Liver (tissue), 9 donors: ENCODE measurements around the gene SMPD1. TPM values are rescaled to one million over a fixed set of nuclear protein-coding genes. Genes with fewer than 3 reads are reported as not detected.
A peak's percentile ranks its signal among the peaks of the same experiment; 100 is the strongest.

Source experiments
- DNase-seq: peaks from one replicate; pipeline ENCODE4 v3.0.0-alpha.2; 2017; ENCODE audit warnings: low spot score
- H3K27ac ChIP-seq, 2 donors: one replicate each; pipeline ENCODE4 v1.7.0; 2013; ENCODE audit warnings: inconsistent platforms in 2 of 2, low read length in 2 of 2, control low read depth in 1 of 2, low read depth in 1 of 2, mild to moderate bottlenecking in 1 of 2
- H3K27me3 ChIP-seq, 4 donors: one replicate each; pipeline versions ENCODE4 v1.6.1 to v1.7.0; 2013; ENCODE audit warnings: low read length in 3 of 4, inconsistent platforms in 1 of 4, mild to moderate bottlenecking in 1 of 4, moderate library complexity in 1 of 4; ENCODE audit not compliant: control insufficient read depth in 4 of 4, insufficient read depth in 4 of 4
- H3K36me3 ChIP-seq, 4 donors: one replicate each; pipeline versions ENCODE4 v1.6.1 to v1.7.0; 2013; ENCODE audit warnings: low read length in 3 of 4, mild to moderate bottlenecking in 3 of 4, low read depth in 1 of 4, moderate library complexity in 1 of 4; ENCODE audit not compliant: control insufficient read depth in 4 of 4, insufficient read depth in 3 of 4
- H3K4me1 ChIP-seq, 4 donors: one replicate each; pipeline versions ENCODE4 v1.6.1 to v1.7.0; 2013; ENCODE audit warnings: low read length in 3 of 4, mild to moderate bottlenecking in 3 of 4, moderate library complexity in 1 of 4; ENCODE audit not compliant: control insufficient read depth in 4 of 4, insufficient read depth in 4 of 4
- H3K4me3 ChIP-seq, 3 donors: one replicate each; pipeline versions ENCODE4 v1.6.1 to v1.7.0; 2013; ENCODE audit warnings: low read length in 3 of 3, control low read depth in 1 of 3, low read depth in 1 of 3, mild to moderate bottlenecking in 1 of 3
- H3K9ac ChIP-seq, 2 donors: one replicate each; pipeline ENCODE4 v1.7.0; 2013; ENCODE audit warnings: low read length in 2 of 2, mild to moderate bottlenecking in 2 of 2, moderate library complexity in 2 of 2, control low read depth in 1 of 2, low read depth in 1 of 2
- H3K9me3 ChIP-seq, 4 donors: one replicate each; pipeline versions ENCODE4 v1.6.1 to v1.7.0; 2013; ENCODE audit warnings: low read length in 3 of 4; ENCODE audit not compliant: control insufficient read depth in 4 of 4
- EGR1 ChIP-seq, 2 donors: IDR thresholded peaks; 2 replicates each; pipeline ENCODE4 v1.6.1; 2016 to 2018; ENCODE audit warnings: antibody characterized with exemption in 2 of 2, low read depth in 2 of 2
- FOXA1 ChIP-seq: IDR thresholded peaks from 2 replicates; pipeline ENCODE4 v1.6.1; 2016; ENCODE audit warnings: antibody characterized with exemption
- FOXA2 ChIP-seq: IDR thresholded peaks from 2 replicates; pipeline ENCODE4 v1.6.1; 2016; ENCODE audit warnings: antibody characterized with exemption
- GABPA ChIP-seq, 2 donors: IDR thresholded peaks in 1 of 2; conservative IDR thresholded peaks in 1 of 2; 2 replicates each; pipeline ENCODE4 v1.6.1; 2016; ENCODE audit warnings: antibody characterized with exemption in 2 of 2, mild to moderate bottlenecking in 1 of 2, moderate library complexity in 1 of 2
- HNF4A ChIP-seq, 2 donors: conservative IDR thresholded peaks; 2 replicates each; pipeline ENCODE4 v1.6.1; 2016; ENCODE audit warnings: antibody characterized with exemption in 2 of 2, mild to moderate bottlenecking in 2 of 2
- HNF4G ChIP-seq: IDR thresholded peaks from 2 replicates; pipeline ENCODE4 v1.6.1; 2016; ENCODE audit warnings: antibody characterized with exemption
- JUND ChIP-seq, 2 donors: IDR thresholded peaks; 2 replicates each; pipeline ENCODE4 v1.6.1; 2016; ENCODE audit warnings: antibody characterized with exemption in 2 of 2
- NR2F2 ChIP-seq: IDR thresholded peaks from 2 replicates; pipeline ENCODE4 v1.6.1; 2016; ENCODE audit warnings: antibody characterized with exemption
- RAD21 ChIP-seq, 2 donors: IDR thresholded peaks; 2 replicates each; pipeline ENCODE4 v1.6.1; 2016; ENCODE audit warnings: antibody characterized with exemption in 2 of 2, mild to moderate bottlenecking in 2 of 2
- RXRA ChIP-seq, 2 donors: IDR thresholded peaks; 2 replicates each; pipeline ENCODE4 v1.6.1; 2017 to 2018; ENCODE audit warnings: antibody characterized with exemption in 2 of 2, mild to moderate bottlenecking in 1 of 2
- SP1 ChIP-seq: IDR thresholded peaks from 2 replicates; pipeline ENCODE4 v1.6.1; 2018; ENCODE audit warnings: antibody characterized with exemption, mild to moderate bottlenecking
- TAF1 ChIP-seq: conservative IDR thresholded peaks from 2 replicates; pipeline ENCODE4 v1.6.1; 2016; ENCODE audit warnings: antibody characterized with exemption, mild to moderate bottlenecking
- YY1 ChIP-seq: IDR thresholded peaks from 2 replicates; pipeline ENCODE4 v1.6.1; 2016; ENCODE audit warnings: antibody characterized with exemption, mild to moderate bottlenecking
- WGBS: extraction: QIAGEN DNeasy Blood & Tissue Kit; methylation state at CpG from one replicate; pipeline ENCODE4 v1.1.7; 2013; 5-methylcytosine and 5-hydroxymethylcytosine counted together
- polyA plus RNA-seq, 2 donors: library from polyadenylated mRNA; stranded (reverse) in 1 of 2; unstranded in 1 of 2; fragments of 200-250 nt in 1 of 2; fragments of >200 nt in 1 of 2; fragmentation: Nextera tagmentation in 1 of 2; extraction: Ambion mirVana in 1 of 2; gene quantifications; one replicate each; pipeline versions ENCODE4 v1.2.1 to v1.2.3, GENCODE V29; 2013 to 2015
- total RNA-seq, 2 donors: library from RNA; depleted of rRNA; stranded (reverse); fragments of >200 nt; gene quantifications; one replicate each; pipeline ENCODE4 v1.2.3, GENCODE V29; 2014
- TF ChIP-seq, protein P1 (sequence below): IDR thresholded peaks from 2 replicates; pipeline ENCODE4 v1.6.1; 2016; ENCODE audit warnings: antibody characterized with exemption
- TF ChIP-seq, protein P2 (sequence below): IDR thresholded peaks from 2 replicates; pipeline ENCODE4 v1.6.1; 2016; ENCODE audit warnings: antibody characterized with exemption
- TF ChIP-seq, protein P3 (sequence below): IDR thresholded peaks from 2 replicates; pipeline ENCODE4 v1.6.1; 2016; ENCODE audit warnings: antibody characterized with exemption, mild to moderate bottlenecking
- TF ChIP-seq, protein P4 (sequence below): IDR thresholded peaks from 2 replicates; pipeline ENCODE4 v1.6.1; 2016; ENCODE audit warnings: antibody characterized with exemption
- TF ChIP-seq, protein P5 (sequence below): fragments of 150-350 bp; IDR thresholded peaks from 2 replicates; pipeline ENCODE4 v1.5.1; 2017; ENCODE audit warnings: improper control_type of control experiment, low read depth, low read length; ENCODE audit not compliant: missing input control
- donor health status: healthy.
- donor health status: healthy.
- donor health status: healthy.
- donor health status: healthy.
- donor health status: healthy.

Gene SMPD1
- total and polyA plus RNA-seq, 4 donors = 15.4 to 91.6 (median 45.4) TPM

DNA sequence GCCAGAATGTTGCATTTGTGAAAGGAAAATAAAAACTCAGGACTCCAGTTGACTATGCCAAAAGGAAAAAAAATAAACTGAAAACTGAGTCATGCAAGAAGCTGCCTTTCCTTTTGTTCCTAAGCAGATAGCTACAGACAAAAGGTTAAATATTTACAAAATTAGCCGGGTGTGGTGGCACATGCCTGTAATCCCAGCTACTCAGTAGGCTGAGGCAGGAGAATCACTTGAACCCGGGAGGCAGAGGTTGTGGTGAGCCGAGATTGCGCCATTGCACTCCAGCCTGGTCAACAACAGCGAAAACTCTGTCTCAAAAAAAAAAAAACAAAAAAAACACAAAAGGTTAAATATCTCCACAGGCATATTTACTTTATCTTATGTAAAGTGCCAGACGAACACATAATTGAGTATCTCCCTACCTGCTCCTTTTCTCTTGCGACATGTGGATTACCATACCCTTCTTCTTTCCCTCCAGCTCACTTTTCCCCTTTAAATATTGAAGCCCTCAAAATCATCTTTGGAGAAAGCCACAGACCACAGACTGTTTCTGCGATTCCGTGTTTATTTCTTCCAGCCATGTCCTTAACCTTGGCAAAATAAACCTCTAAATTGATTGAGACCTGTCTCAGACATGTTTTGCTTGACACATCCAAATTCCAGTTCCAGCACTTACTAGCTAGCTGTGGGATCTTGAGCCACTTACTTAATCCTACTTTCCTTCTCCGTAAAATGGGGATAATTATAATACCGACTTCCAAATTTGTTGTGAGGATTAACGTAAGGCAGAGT lies 2.3 kb upstream of the SMPD1 start:
- Histone ChIP-seq H3K4me1 (peaks cover 8 to 40% (median 30%) of the 10 kb centered on the region in 4 donors), H3K9me3 (no peaks in the 10 kb centered on the region), H3K36me3 (peaks cover 0 to 5% (median 0%) of the 10 kb centered on the region in 4 donors), H3K27ac (peak overlapping the region; percentile 50 to 66), H3K27me3 (no peaks in the 10 kb centered on the region), H3K9ac (peak overlapping the region in 1 of 2 donors; percentile 47), H3K4me3 (no peak overlapping the region)
- DNase-seq = no peak
- TF ChIP-seq SP1 (peak; percentile 70), EGR1 (IDR thresholded peaks at IDR 0.05; ENCODE audit: low read depth in 2 of 2) (peak in 1 of 2 donors; percentile 88), FOXA1 (peak; percentile 7), JUND (IDR thresholded peaks at IDR 0.05) (peak; percentile 63 to 73), HNF4G (no peak), YY1 (peak; percentile 44), FOXA2 (peak; percentile 27), NR2F2 (no peak), TAF1 (no peak), GABPA (IDR thresholded peaks at IDR 0.05 in 1 of 2, conservative IDR thresholded peaks at IDR 0.05 in 1 of 2) (peak in 1 of 2 donors; percentile 68), HNF4A (conservative IDR thresholded peaks at IDR 0.05) (peak; percentile 51 to 80), RXRA (IDR thresholded peaks at IDR 0.05) (peak; percentile 72 to 84), RAD21 (IDR thresholded peaks at IDR 0.05) (peak; percentile 29)
- TF ChIP-seq, protein P1, sequence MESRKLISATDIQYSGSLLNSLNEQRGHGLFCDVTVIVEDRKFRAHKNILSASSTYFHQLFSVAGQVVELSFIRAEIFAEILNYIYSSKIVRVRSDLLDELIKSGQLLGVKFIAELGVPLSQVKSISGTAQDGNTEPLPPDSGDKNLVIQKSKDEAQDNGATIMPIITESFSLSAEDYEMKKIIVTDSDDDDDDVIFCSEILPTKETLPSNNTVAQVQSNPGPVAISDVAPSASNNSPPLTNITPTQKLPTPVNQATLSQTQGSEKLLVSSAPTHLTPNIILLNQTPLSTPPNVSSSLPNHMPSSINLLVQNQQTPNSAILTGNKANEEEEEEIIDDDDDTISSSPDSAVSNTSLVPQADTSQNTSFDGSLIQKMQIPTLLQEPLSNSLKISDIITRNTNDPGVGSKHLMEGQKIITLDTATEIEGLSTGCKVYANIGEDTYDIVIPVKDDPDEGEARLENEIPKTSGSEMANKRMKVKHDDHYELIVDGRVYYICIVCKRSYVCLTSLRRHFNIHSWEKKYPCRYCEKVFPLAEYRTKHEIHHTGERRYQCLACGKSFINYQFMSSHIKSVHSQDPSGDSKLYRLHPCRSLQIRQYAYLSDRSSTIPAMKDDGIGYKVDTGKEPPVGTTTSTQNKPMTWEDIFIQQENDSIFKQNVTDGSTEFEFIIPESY = peak; percentile 62
- TF ChIP-seq, protein P2, sequence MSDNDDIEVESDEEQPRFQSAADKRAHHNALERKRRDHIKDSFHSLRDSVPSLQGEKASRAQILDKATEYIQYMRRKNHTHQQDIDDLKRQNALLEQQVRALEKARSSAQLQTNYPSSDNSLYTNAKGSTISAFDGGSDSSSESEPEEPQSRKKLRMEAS = peak; percentile 59
- TF ChIP-seq, protein P3, sequence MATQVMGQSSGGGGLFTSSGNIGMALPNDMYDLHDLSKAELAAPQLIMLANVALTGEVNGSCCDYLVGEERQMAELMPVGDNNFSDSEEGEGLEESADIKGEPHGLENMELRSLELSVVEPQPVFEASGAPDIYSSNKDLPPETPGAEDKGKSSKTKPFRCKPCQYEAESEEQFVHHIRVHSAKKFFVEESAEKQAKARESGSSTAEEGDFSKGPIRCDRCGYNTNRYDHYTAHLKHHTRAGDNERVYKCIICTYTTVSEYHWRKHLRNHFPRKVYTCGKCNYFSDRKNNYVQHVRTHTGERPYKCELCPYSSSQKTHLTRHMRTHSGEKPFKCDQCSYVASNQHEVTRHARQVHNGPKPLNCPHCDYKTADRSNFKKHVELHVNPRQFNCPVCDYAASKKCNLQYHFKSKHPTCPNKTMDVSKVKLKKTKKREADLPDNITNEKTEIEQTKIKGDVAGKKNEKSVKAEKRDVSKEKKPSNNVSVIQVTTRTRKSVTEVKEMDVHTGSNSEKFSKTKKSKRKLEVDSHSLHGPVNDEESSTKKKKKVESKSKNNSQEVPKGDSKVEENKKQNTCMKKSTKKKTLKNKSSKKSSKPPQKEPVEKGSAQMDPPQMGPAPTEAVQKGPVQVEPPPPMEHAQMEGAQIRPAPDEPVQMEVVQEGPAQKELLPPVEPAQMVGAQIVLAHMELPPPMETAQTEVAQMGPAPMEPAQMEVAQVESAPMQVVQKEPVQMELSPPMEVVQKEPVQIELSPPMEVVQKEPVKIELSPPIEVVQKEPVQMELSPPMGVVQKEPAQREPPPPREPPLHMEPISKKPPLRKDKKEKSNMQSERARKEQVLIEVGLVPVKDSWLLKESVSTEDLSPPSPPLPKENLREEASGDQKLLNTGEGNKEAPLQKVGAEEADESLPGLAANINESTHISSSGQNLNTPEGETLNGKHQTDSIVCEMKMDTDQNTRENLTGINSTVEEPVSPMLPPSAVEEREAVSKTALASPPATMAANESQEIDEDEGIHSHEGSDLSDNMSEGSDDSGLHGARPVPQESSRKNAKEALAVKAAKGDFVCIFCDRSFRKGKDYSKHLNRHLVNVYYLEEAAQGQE = peak; percentile 17
- TF ChIP-seq, protein P4, sequence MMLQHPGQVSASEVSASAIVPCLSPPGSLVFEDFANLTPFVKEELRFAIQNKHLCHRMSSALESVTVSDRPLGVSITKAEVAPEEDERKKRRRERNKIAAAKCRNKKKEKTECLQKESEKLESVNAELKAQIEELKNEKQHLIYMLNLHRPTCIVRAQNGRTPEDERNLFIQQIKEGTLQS = no peak
- TF ChIP-seq, protein P5, sequence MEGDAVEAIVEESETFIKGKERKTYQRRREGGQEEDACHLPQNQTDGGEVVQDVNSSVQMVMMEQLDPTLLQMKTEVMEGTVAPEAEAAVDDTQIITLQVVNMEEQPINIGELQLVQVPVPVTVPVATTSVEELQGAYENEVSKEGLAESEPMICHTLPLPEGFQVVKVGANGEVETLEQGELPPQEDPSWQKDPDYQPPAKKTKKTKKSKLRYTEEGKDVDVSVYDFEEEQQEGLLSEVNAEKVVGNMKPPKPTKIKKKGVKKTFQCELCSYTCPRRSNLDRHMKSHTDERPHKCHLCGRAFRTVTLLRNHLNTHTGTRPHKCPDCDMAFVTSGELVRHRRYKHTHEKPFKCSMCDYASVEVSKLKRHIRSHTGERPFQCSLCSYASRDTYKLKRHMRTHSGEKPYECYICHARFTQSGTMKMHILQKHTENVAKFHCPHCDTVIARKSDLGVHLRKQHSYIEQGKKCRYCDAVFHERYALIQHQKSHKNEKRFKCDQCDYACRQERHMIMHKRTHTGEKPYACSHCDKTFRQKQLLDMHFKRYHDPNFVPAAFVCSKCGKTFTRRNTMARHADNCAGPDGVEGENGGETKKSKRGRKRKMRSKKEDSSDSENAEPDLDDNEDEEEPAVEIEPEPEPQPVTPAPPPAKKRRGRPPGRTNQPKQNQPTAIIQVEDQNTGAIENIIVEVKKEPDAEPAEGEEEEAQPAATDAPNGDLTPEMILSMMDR = no peak
- WGBS = 40% methylated on average over 12 of the region's 12 CpGs
